Neural progenitor cell (in vitro differentiated cells): Measurements from ENCODE around the gene SMARCAD1. TPM values are rescaled to one million over a fixed set of nuclear protein-coding genes. Genes with fewer than 3 reads are reported as not detected.

Source experiments
- DNase-seq: peaks from one replicate; pipeline ENCODE4 v3.0.0-alpha.2; 2016; ENCODE audit warnings: low spot score
- H2AFZ ChIP-seq: fragments of 200-600 bp; sonication (generic); replicated peaks from 2 replicates; pipeline ENCODE4 v1.6.1; 2016; ENCODE audit warnings: antibody characterized with exemption
- H3F3A ChIP-seq: fragments of 200-600 bp; sonication (generic); 2 replicates; pipeline ENCODE4 v1.6.1; 2016; ENCODE audit warnings: antibody characterized with exemption, low read depth
- H3K27ac ChIP-seq: fragments of 200-600 bp; sonication (generic); 2 replicates; pipeline ENCODE4 v1.5.1; 2016; ENCODE audit warnings: mild to moderate bottlenecking
- H3K27me3 ChIP-seq: fragments of 200-600 bp; sonication (generic); 2 replicates; pipeline ENCODE4 v1.6.1; 2016; ENCODE audit warnings: mild to moderate bottlenecking, moderate library complexity
- H3K36me3 ChIP-seq: fragments of 200-600 bp; sonication (generic); 2 replicates; pipeline ENCODE4 v1.5.1; 2016
- H3K4me1 ChIP-seq: fragments of 200-600 bp; sonication (generic); 2 replicates; pipeline ENCODE4 v1.6.1; 2016; ENCODE audit warnings: mixed run types
- H3K4me2 ChIP-seq: fragments of 200-600 bp; sonication (generic); 2 replicates; pipeline ENCODE4 v1.6.1; 2016
- H3K4me3 ChIP-seq: fragments of 200-600 bp; sonication (generic); 2 replicates; pipeline ENCODE4 v1.5.1; 2016
- H3K79me2 ChIP-seq: fragments of 200-600 bp; sonication (generic); 2 replicates; pipeline ENCODE4 v1.6.1; 2016; ENCODE audit warnings: low read depth
- H3K9ac ChIP-seq: fragments of 200-600 bp; sonication (generic); 2 replicates; pipeline ENCODE4 v1.6.1; 2016
- H3K9me3 ChIP-seq: fragments of 200-600 bp; sonication (generic); 2 replicates; pipeline ENCODE4 v1.5.1; 2016; ENCODE audit warnings: low read depth
- H4K20me1 ChIP-seq: fragments of 200-600 bp; sonication (generic); 2 replicates; pipeline ENCODE4 v1.6.1; 2016; ENCODE audit warnings: low read depth
- H3K27ac Mint-ChIP-seq: 3 replicates; pipeline ENCODE4 v1.8.0; 2021; ENCODE audit warnings: mixed read lengths
- H3K27me3 Mint-ChIP-seq: 2 replicates; pipeline ENCODE4 v1.8.0; 2022; ENCODE audit warnings: low read depth, mild to moderate bottlenecking, inconsistent platforms, moderate library complexity, mixed read lengths; ENCODE audit not compliant: insufficient read depth
- H3K36me3 Mint-ChIP-seq: 3 replicates; pipeline ENCODE4 v1.8.0; 2021; ENCODE audit warnings: mixed read lengths
- H3K4me1 Mint-ChIP-seq: 3 replicates; pipeline ENCODE4 v1.8.0; 2021; ENCODE audit warnings: mixed read lengths
- H3K4me3 Mint-ChIP-seq: 3 replicates; pipeline ENCODE4 v1.8.0; 2021; ENCODE audit warnings: mild to moderate bottlenecking, moderate library complexity, mixed read lengths
- H3K9me3 Mint-ChIP-seq: 3 replicates; pipeline ENCODE4 v1.8.0; 2020; ENCODE audit warnings: mixed read lengths
- CTCF ChIP-seq: fragments of 200-600 bp; sonication (generic); IDR thresholded peaks from 2 replicates; pipeline ENCODE4 v1.5.1; 2017; ENCODE audit warnings: antibody characterized with exemption, mild to moderate bottlenecking
- EZH2 ChIP-seq: fragments of 200-600 bp; sonication (generic); IDR thresholded peaks from 2 replicates; pipeline ENCODE4 v1.6.1; 2017; ENCODE audit warnings: antibody characterized with exemption, mild to moderate bottlenecking, moderate library complexity
- EZH2phosphoT487 ChIP-seq: fragments of 200-600 bp; sonication (generic); IDR thresholded peaks from 2 replicates; pipeline ENCODE4 v1.6.1; 2017; ENCODE audit warnings: antibody characterized with exemption
- total RNA-seq: library from RNA; depleted of rRNA; stranded (reverse); fragments of >200 nt; gene quantifications from 2 replicates; pipeline ENCODE4 v1.2.3, GENCODE V29; 2015; ENCODE audit warnings: low replicate concordance

The SMARCAD1 gene
- total RNA-seq, 1 donor from 2014 or later: 115 TPM

DNA sequence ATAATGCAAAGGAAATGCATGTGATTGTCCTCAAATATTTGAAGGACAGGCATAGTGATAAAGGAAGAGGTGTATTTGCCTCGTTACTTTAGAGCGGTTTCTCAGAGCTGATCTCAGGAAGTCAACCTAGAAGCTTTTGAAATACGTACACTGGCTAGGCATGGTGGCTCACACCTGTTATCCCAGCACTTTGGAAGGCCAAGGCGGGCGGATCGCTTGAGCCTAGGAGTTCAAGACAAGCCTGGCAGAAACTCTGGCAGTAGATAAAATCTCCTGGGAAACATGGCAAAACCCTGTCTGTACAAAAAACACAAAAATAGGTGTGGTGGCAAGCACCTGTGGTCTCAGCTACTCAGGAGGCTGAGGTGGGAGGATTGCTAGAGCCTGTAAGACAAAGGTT, 24.9 kb downstream of the SMARCAD1 start:
- Histone ChIP-seq H3K27me3 (no peaks in the 10 kb centered on the region), H2AFZ (no peak overlapping the region), H3K9ac (no peak overlapping the region), H3K4me1 (no peaks in the 10 kb centered on the region), H3K36me3 (peaks cover 15% of the 10 kb centered on the region), H3K27ac (no peak overlapping the region), H4K20me1 (peaks cover 4% of the 10 kb centered on the region), H3K79me2 (peaks cover 48% of the 10 kb centered on the region), H3K9me3 (no peaks in the 10 kb centered on the region), H3F3A (no peaks in the 10 kb centered on the region), H3K4me3 (no peak overlapping the region), H3K4me2 (no peak overlapping the region)
- H3K4me1 Mint-ChIP-seq: no peaks in the 10 kb centered on the region
- peaks cover 16% of the 10 kb centered on the region for H3K36me3 Mint-ChIP-seq
- no peak overlapping the region for H3K27ac Mint-ChIP-seq
- DNase-seq: no peak
- H3K4me3 Mint-ChIP-seq: no peak overlapping the region
- TF ChIP-seq EZH2 (no peak), CTCF (no peak), EZH2phosphoT487 (no peak)
- H3K9me3 Mint-ChIP-seq: no peaks in the 10 kb centered on the region
- H3K27me3 Mint-ChIP-seq: no peaks in the 10 kb centered on the region

- Mint-ChIP-seq H3K4me1 (no peaks in the 10 kb centered on the region), H3K36me3 (peaks cover 7% of the 10 kb centered on the region), H3K27me3 (no peaks in the 10 kb centered on the region), H3K4me3 (no peak overlapping the region), H3K27ac (no peak overlapping the region), H3K9me3 (no peaks in the 10 kb centered on the region)
- H4K20me1 ChIP-seq: no peaks in the 10 kb centered on the region
- H3K4me2 ChIP-seq: no peak overlapping the region
- no peaks in the 10 kb centered on the region for H3K4me1 ChIP-seq
- no peaks in the 10 kb centered on the region for H3K27me3 ChIP-seq
- H3K9me3 ChIP-seq: no peaks in the 10 kb centered on the region
- no peak overlapping the region for H3K9ac ChIP-seq
- no peak for TF ChIP-seq EZH2
- TF ChIP-seq EZH2phosphoT487: no peak
- no peak for TF ChIP-seq CTCF
- no peak overlapping the region for H3K4me3 ChIP-seq
- H2AFZ ChIP-seq: no peak overlapping the region
- no peak overlapping the region for H3K27ac ChIP-seq
- DNase-seq: no peak
- peaks cover 16% of the 10 kb centered on the region for H3K79me2 ChIP-seq
- no peaks in the 10 kb centered on the region for H3F3A ChIP-seq
- H3K36me3 ChIP-seq: peaks cover 18% of the 10 kb centered on the region
Observed at GRCh38 chr4:94235825-94236224, 28.2 kb downstream of the SMARCAD1 start.

DNA sequence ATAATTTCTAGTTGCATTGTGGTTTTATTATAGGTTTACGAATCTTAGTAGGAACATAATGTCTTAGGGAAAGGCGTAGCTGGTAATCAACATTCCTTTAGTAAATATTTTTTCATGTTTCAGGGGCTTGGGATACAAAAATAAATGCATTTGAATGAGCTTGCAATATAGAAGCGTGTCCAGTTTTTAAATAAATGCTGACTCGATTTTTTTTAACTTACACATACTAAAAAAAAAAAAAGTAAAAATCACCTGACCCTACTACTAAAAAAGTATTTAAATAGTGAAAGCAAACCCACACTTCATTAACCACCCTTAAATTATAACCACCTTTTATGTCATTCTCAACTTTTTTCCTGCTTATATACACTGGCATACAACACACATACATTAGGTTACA, 29.6 kb downstream of the SMARCAD1 start:
- H3K9me3 ChIP-seq: no peaks in the 10 kb centered on the region
- no peak overlapping the region for H3K27ac ChIP-seq
- H3F3A ChIP-seq: no peaks in the 10 kb centered on the region
- no peaks in the 10 kb centered on the region for H3K27me3 ChIP-seq
- no peak overlapping the region for H2AFZ ChIP-seq
- TF ChIP-seq CTCF (no peak), EZH2phosphoT487 (no peak), EZH2 (no peak)
- H4K20me1 ChIP-seq: no peaks in the 10 kb centered on the region
- no peak overlapping the region for H3K4me2 ChIP-seq
- no peaks in the 10 kb centered on the region for H3K4me1 ChIP-seq
- Mint-ChIP-seq H3K9me3 (no peaks in the 10 kb centered on the region), H3K36me3 (peaks cover 10% of the 10 kb centered on the region), H3K4me3 (no peak overlapping the region), H3K27me3 (no peaks in the 10 kb centered on the region), H3K27ac (no peak overlapping the region), H3K4me1 (no peaks in the 10 kb centered on the region)
- H3K36me3 ChIP-seq: peaks cover 18% of the 10 kb centered on the region
- no peak for DNase-seq
- H3K79me2 ChIP-seq: peaks cover 3% of the 10 kb centered on the region
- H3K9ac ChIP-seq: no peak overlapping the region
- H3K4me3 ChIP-seq: no peak overlapping the region

DNA sequence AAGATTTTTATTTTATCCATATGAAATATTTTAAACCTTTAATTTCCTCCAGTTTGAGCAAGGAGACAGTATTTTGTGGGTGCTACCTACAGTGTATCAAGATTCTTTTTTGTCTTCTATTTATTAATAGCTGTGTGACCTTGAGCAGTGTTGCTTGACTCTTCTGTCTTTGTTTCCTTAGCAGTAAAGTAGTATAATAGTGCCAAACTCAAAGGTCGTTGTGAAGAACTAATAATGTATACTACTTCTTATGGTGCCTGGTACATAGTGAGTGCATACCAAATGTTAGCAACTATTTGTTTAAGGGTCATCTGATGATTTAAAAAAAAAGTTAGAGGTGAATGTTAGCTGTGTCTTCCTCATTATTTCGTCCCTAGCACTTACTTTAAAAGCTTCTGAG, 30.5 kb downstream of the SMARCAD1 start:
- peaks cover 18% of the 10 kb centered on the region for H3K36me3 ChIP-seq
- H3K4me3 Mint-ChIP-seq: no peak overlapping the region
- H3K4me3 ChIP-seq: no peak overlapping the region
- no peak overlapping the region for H3K27ac ChIP-seq
- no peak for TF ChIP-seq EZH2
- no peak for TF ChIP-seq EZH2phosphoT487
- TF ChIP-seq CTCF: no peak
- H3K36me3 Mint-ChIP-seq: peaks cover 16% of the 10 kb centered on the region
- H3K27me3 Mint-ChIP-seq: no peaks in the 10 kb centered on the region
- H3K9ac ChIP-seq: no peak overlapping the region
- no peaks in the 10 kb centered on the region for H3K9me3 ChIP-seq
- no peaks in the 10 kb centered on the region for H3K27me3 ChIP-seq
- no peaks in the 10 kb centered on the region for H3K9me3 Mint-ChIP-seq
- DNase-seq: no peak
- no peaks in the 10 kb centered on the region for H3K79me2 ChIP-seq
- no peaks in the 10 kb centered on the region for H3F3A ChIP-seq
- no peaks in the 10 kb centered on the region for H3K4me1 Mint-ChIP-seq
- H4K20me1 ChIP-seq: no peaks in the 10 kb centered on the region
- H2AFZ ChIP-seq: no peak overlapping the region
- H3K4me1 ChIP-seq: no peaks in the 10 kb centered on the region
- H3K27ac Mint-ChIP-seq: no peak overlapping the region
- H3K4me2 ChIP-seq: no peak overlapping the region
